ENCODE results near the gene KIR2DL4.
"Not testable (repeated sequence)": the region's sequence is repeated elsewhere in the genome, so short reads cannot be mapped to it uniquely, and the experiment has no call there.

DNA sequence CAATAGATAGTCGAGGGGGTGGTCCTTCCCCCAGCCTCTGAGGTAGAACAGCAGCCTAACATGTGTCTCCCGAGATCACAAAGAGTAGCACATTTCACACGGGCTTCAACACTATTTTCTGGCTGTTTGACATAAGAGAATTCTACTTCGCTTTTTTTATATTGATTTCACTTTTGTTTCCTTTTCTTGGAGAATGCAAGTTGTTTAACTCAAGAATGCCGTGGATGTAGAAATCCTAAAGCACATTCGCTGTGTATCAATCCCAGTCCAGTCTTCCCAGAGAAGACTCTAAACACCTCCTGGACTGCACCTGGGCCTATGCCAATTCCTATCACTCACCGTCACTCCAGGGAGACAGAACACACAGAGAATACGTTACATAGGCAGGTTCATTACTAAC, 24.7 kb downstream of the KIR2DL4 start:
- not testable (repeated sequence) for TF ChIP-seq CTCF (IDR thresholded peaks at IDR 0.05 in 2 of 3, conservative IDR thresholded peaks at IDR 0.05 in 1 of 3; ENCODE audit: borderline replicate concordance in 1 of 3, insufficient read depth in 1 of 3, low read depth in 2 of 3, low read length in 2 of 3); SP1 (IDR thresholded peaks at IDR 0.05; ENCODE audit: low read depth); YY1 (IDR thresholded peaks at IDR 0.05; ENCODE audit: extremely low read depth, insufficient replicate concordance, low read depth, low read length); POLR2AphosphoS5 (IDR thresholded peaks at IDR 0.05; ENCODE audit: low read depth, low read length); EGR1 (IDR thresholded peaks at IDR 0.05; ENCODE audit: low read depth); SIN3A (IDR thresholded peaks at IDR 0.05; ENCODE audit: low read depth); EZH2phosphoT487 (IDR thresholded peaks at IDR 0.05; ENCODE audit: borderline replicate concordance)
